Measurements from ENCODE around the gene RHEBL1.

The RHEBL1 gene

DNA sequence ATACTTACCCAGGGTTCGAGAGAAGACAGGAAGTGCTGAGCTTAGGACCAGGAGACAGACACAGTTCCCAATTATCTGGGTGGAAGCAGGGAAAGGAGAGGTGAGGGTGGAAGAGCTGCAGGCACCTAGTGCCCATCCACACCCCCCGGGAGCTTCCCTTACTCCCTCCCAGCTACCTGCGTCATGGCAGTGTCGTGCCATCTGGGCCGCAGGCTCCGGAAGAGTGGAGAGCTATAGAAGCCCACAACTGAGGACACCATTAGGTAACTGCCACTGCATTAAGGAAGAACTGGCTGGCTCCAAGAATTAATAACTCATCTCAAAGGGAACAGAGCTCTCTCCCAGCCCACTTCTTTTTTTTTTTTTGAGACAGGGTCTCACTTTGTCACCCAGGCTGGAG lies 30.6 kb upstream of the RHEBL1 start:
- Histone ChIP-seq H3K36me3 (replicated peaks; ENCODE audit: low read depth, low read length) (peaks cover 9% of the 10 kb centered on the region), H4K20me1 (ENCODE audit: insufficient read depth, low read length) (0 out of 2 replicates have a peak, but pooled peaks cover 2% of the 10 kb centered on the region), H3K79me2 (ENCODE audit: low read length) (no peaks in the 10 kb centered on the region), H3K27me3 (ENCODE audit: low read depth, low read length) (no peaks in the 10 kb centered on the region), H3K4me3 (ENCODE audit: low read length) (no peak overlapping the region), H3K27ac (ENCODE audit: low read length) (no peak overlapping the region), H2AFZ (ENCODE audit: low read depth, low read length) (no peak overlapping the region), H3K4me1 (ENCODE audit: low read length) (no peaks in the 10 kb centered on the region), H3K9ac (ENCODE audit: low read length) (no peak overlapping the region), H3K9me3 (ENCODE audit: insufficient read depth, low read length) (no peaks in the 10 kb centered on the region), H3K4me2 (ENCODE audit: low read length) (no peak overlapping the region)
- no peak for TF ChIP-seq CTCF (IDR thresholded peaks at IDR 0.05; ENCODE audit: low read depth, low read length)
- TF ChIP-seq EZH2phosphoT487 (IDR thresholded peaks at IDR 0.05; ENCODE audit: low read depth), result no peak

DNA sequence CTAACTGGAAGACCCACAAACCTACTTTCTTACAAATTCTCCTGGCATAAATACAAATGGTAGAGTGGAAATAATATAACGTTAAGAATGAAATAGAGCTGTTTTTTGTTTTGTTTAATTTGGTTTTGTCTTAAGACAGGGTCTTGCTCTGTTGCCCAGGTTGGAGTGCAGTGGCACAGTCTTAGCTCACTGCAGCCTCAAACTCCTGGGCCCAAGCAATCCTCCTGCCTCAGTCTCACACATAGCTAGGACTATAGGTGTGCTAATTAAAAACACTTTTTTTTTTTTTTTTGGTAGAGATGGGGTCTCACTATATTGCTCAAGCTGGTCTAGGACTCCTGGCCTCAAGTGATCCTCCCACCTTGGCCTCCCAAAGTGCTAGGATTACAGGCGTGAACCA lies 28.9 kb upstream of the RHEBL1 start:
- peaks cover 13% of the 10 kb centered on the region for H3K27me3 ChIP-seq (ENCODE audit: low read depth, low read length)
- no peak for TF ChIP-seq CTCF (IDR thresholded peaks at IDR 0.05; ENCODE audit: low read depth, low read length)
- TF ChIP-seq EZH2phosphoT487 (IDR thresholded peaks at IDR 0.05; ENCODE audit: low read depth), result no peak
- no peaks in the 10 kb centered on the region for H4K20me1 ChIP-seq (ENCODE audit: insufficient read depth, low read length)
- H3K4me1 ChIP-seq (ENCODE audit: low read length), result peaks cover 3% of the 10 kb centered on the region; the same call in 1 of the 2 replicates
- H3K4me3 ChIP-seq (ENCODE audit: low read length), result no peak overlapping the region
- H3K9me3 ChIP-seq (ENCODE audit: insufficient read depth, low read length), result no peaks in the 10 kb centered on the region
- H3K4me2 ChIP-seq (ENCODE audit: low read length), result no peak overlapping the region
- peaks cover 5% of the 10 kb centered on the region for H3K36me3 ChIP-seq (replicated peaks; ENCODE audit: low read depth, low read length)
- no peaks in the 10 kb centered on the region for H3K79me2 ChIP-seq (ENCODE audit: low read length)
- no peak overlapping the region for H3K27ac ChIP-seq (ENCODE audit: low read length)
- H2AFZ ChIP-seq (ENCODE audit: low read depth, low read length), result no peak overlapping the region
- H3K9ac ChIP-seq (ENCODE audit: low read length), result no peak overlapping the region

GRCh38 chr12:49098035-49098451 lies 28.3 kb upstream of the RHEBL1 start:
- Histone ChIP-seq H3K4me2 (ENCODE audit: low read length) (no peak overlapping the region), H2AFZ (ENCODE audit: low read depth, low read length) (no peak overlapping the region), H3K27ac (ENCODE audit: low read length) (no peak overlapping the region), H3K36me3 (replicated peaks; ENCODE audit: low read depth, low read length) (peaks cover 5% of the 10 kb centered on the region), H3K4me1 (ENCODE audit: low read length) (peaks cover 9% of the 10 kb centered on the region; the same call in 1 of the 2 replicates), H3K9ac (ENCODE audit: low read length) (no peak overlapping the region), H3K9me3 (ENCODE audit: insufficient read depth, low read length) (no peaks in the 10 kb centered on the region), H4K20me1 (ENCODE audit: insufficient read depth, low read length) (no peaks in the 10 kb centered on the region), H3K27me3 (ENCODE audit: low read depth, low read length) (peaks cover 20% of the 10 kb centered on the region), H3K4me3 (ENCODE audit: low read length) (no peak overlapping the region), H3K79me2 (ENCODE audit: low read length) (no peaks in the 10 kb centered on the region)
- TF ChIP-seq EZH2phosphoT487 (IDR thresholded peaks at IDR 0.05; ENCODE audit: low read depth) (no peak), CTCF (IDR thresholded peaks at IDR 0.05; ENCODE audit: low read depth, low read length) (peak; percentile 75)

GRCh38 chr12:49097381-49097780 lies 27.6 kb upstream of the RHEBL1 start:
- Histone ChIP-seq H3K27ac (ENCODE audit: low read length) (no peak overlapping the region), H3K27me3 (ENCODE audit: low read depth, low read length) (peaks cover 27% of the 10 kb centered on the region), H3K4me1 (ENCODE audit: low read length) (peaks cover 15% of the 10 kb centered on the region), H2AFZ (ENCODE audit: low read depth, low read length) (no peak overlapping the region), H3K4me3 (ENCODE audit: low read length) (no peak overlapping the region), H3K9ac (ENCODE audit: low read length) (no peak overlapping the region), H4K20me1 (ENCODE audit: insufficient read depth, low read length) (no peaks in the 10 kb centered on the region), H3K9me3 (ENCODE audit: insufficient read depth, low read length) (no peaks in the 10 kb centered on the region), H3K4me2 (ENCODE audit: low read length) (no peak overlapping the region), H3K79me2 (ENCODE audit: low read length) (no peaks in the 10 kb centered on the region), H3K36me3 (replicated peaks; ENCODE audit: low read depth, low read length) (peaks cover 5% of the 10 kb centered on the region)
- TF ChIP-seq CTCF (IDR thresholded peaks at IDR 0.05; ENCODE audit: low read depth, low read length) (no peak), EZH2phosphoT487 (IDR thresholded peaks at IDR 0.05; ENCODE audit: low read depth) (no peak)
